ENCODE data around the gene GRXCR2. TPM values are rescaled to one million over a fixed set of nuclear protein-coding genes. Genes with fewer than 3 reads are reported as not detected.

GRXCR2 gene
- total RNA-seq, 1 donor from 2014 or later = not detected

- DNase-seq (ENCODE audit: extremely low spot score, unreplicated experiment) = no peak
- peak overlapping the region; percentile 40 for H3K4me3 Mint-ChIP-seq (ENCODE audit: unreplicated experiment)
- no peaks in the 10 kb centered on the region for H3K27me3 Mint-ChIP-seq (ENCODE audit: unreplicated experiment)
- peaks cover 30% of the 10 kb centered on the region for H3K4me1 Mint-ChIP-seq (ENCODE audit: unreplicated experiment)
- no peaks in the 10 kb centered on the region for H3K9me3 Mint-ChIP-seq (ENCODE audit: unreplicated experiment)
- H3K27ac Mint-ChIP-seq (ENCODE audit: unreplicated experiment) = no peak overlapping the region
- no peak for TF ChIP-seq CTCF (IDR thresholded peaks at IDR 0.05)
- no peaks in the 10 kb centered on the region for H3K36me3 Mint-ChIP-seq (ENCODE audit: unreplicated experiment)
Measured at GRCh38 chr5:145833631-145834200, 39.1 kb downstream of the GRXCR2 start.

DNA sequence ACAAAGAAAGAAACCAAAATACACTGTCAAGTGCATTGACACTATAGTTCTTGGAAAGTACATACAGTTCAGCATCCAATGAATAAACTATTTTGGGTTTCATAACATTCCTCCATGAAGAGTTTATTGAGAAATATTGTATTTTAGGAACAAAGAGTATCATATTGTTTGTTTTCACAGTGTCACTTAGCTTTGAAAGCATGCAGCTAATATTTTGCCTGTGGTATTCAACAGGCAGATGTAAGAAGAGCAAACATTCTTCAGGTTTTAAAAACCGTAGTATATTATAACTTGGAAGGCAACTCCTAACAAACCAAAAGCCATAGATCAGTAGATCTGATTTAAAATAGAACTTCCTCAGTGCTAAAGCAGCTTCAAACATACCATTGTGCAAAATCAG, 42.2 kb downstream of the GRXCR2 start:
- peak overlapping the region; percentile 40 for H3K27ac Mint-ChIP-seq (ENCODE audit: unreplicated experiment)
- TF ChIP-seq CTCF (IDR thresholded peaks at IDR 0.05) = no peak
- DNase-seq (ENCODE audit: extremely low spot score, unreplicated experiment) = no peak
- H3K27me3 Mint-ChIP-seq (ENCODE audit: unreplicated experiment) = no peaks in the 10 kb centered on the region
- no peaks in the 10 kb centered on the region for H3K36me3 Mint-ChIP-seq (ENCODE audit: unreplicated experiment)
- no peak overlapping the region for H3K4me3 Mint-ChIP-seq (ENCODE audit: unreplicated experiment)
- no peaks in the 10 kb centered on the region for H3K9me3 Mint-ChIP-seq (ENCODE audit: unreplicated experiment)
- H3K4me1 Mint-ChIP-seq (ENCODE audit: unreplicated experiment) = peaks cover 26% of the 10 kb centered on the region

GRCh38 chr5:145829708-145830361, 43.0 kb downstream of the GRXCR2 start:
- Mint-ChIP-seq H3K27me3 (ENCODE audit: unreplicated experiment) (no peaks in the 10 kb centered on the region), H3K4me1 (ENCODE audit: unreplicated experiment) (peaks cover 24% of the 10 kb centered on the region), H3K4me3 (ENCODE audit: unreplicated experiment) (no peak overlapping the region), H3K9me3 (ENCODE audit: unreplicated experiment) (no peaks in the 10 kb centered on the region), H3K36me3 (ENCODE audit: unreplicated experiment) (no peaks in the 10 kb centered on the region), H3K27ac (ENCODE audit: unreplicated experiment) (no peak overlapping the region)
- no peak for DNase-seq (ENCODE audit: extremely low spot score, unreplicated experiment)
- TF ChIP-seq CTCF (IDR thresholded peaks at IDR 0.05) = no peak

- no peaks in the 10 kb centered on the region for H3K9me3 Mint-ChIP-seq (ENCODE audit: unreplicated experiment)
Measured at GRCh38 chr5:145826895-145827674, 45.7 kb downstream of the GRXCR2 start.

More at GRCh38 chr5:145826895-145827674, 45.7 kb downstream of the GRXCR2 start:
- TF ChIP-seq CTCF (IDR thresholded peaks at IDR 0.05) = no peak
- H3K27ac Mint-ChIP-seq (ENCODE audit: unreplicated experiment) = no peak overlapping the region
- no peak overlapping the region for H3K4me3 Mint-ChIP-seq (ENCODE audit: unreplicated experiment)
- H3K36me3 Mint-ChIP-seq (ENCODE audit: unreplicated experiment) = no peaks in the 10 kb centered on the region
- peaks cover 20% of the 10 kb centered on the region for H3K4me1 Mint-ChIP-seq (ENCODE audit: unreplicated experiment)
- no peak for DNase-seq (ENCODE audit: extremely low spot score, unreplicated experiment)
- H3K27me3 Mint-ChIP-seq (ENCODE audit: unreplicated experiment) = no peaks in the 10 kb centered on the region
